Measurements from ENCODE around the gene PCMT1.

GRCh38 chr6:149771185-149771584 lies 21.6 kb downstream of the PCMT1 start:
- TF ChIP-seq CTCF (IDR thresholded peaks at IDR 0.05) (no peak), POLR2A (IDR thresholded peaks at IDR 0.05) (no peak)

Measured in adrenal gland (tissue), 5 donors.